ENCODE results near the gene GSX1. TPM values are rescaled to one million over a fixed set of nuclear protein-coding genes. Genes with fewer than 3 reads are reported as not detected.

Gene GSX1
- total and polyA plus RNA-seq, 9 donors, result not detected

- WGBS, 3 donors, result 27 to 41% (median 33%) methylated on average over 8 of the region's 8 CpGs
- H3K36me3 ChIP-seq, result no peaks in the 10 kb centered on the region
- no peak overlapping the region for H3K27ac ChIP-seq
- TF ChIP-seq POLR2A (IDR thresholded peaks at IDR 0.05) (no peak), EP300 (IDR thresholded peaks at IDR 0.05) (no peak), CTCF (IDR thresholded peaks at IDR 0.05) (no peak)
- H3K27me3 ChIP-seq, result no peaks in the 10 kb centered on the region
- DNase-seq, result no peak
- H3K9me3 ChIP-seq, result no peaks in the 10 kb centered on the region
- H3K4me3 ChIP-seq, result no peak overlapping the region
- H3K4me1 ChIP-seq (ENCODE audit: insufficient read depth), result no peaks in the 10 kb centered on the region
- intact Hi-C loops (cut with DNase I), result no loop called here
These were observed 14.6 kb downstream of the GSX1 start for GRCh38 chr13:27806744-27807387.

GRCh38 chr13:27808851-27809550, 16.7 kb downstream of the GSX1 start:
- no peak for TF ChIP-seq POLR2A (IDR thresholded peaks at IDR 0.05)
- no peak for TF ChIP-seq EP300 (IDR thresholded peaks at IDR 0.05)
- no peak for TF ChIP-seq CTCF (IDR thresholded peaks at IDR 0.05)
- Histone ChIP-seq H3K9me3 (no peaks in the 10 kb centered on the region), H3K4me3 (no peak overlapping the region), H3K36me3 (no peaks in the 10 kb centered on the region), H3K27me3 (no peaks in the 10 kb centered on the region), H3K27ac (no peak overlapping the region), H3K4me1 (ENCODE audit: insufficient read depth) (no peaks in the 10 kb centered on the region)
- intact Hi-C loops (cut with DNase I), result no loop called here
- DNase-seq, result no peak
- WGBS, 3 donors, result 50 to 66% (median 59%) methylated on average over 5 of the region's 5 CpGs

GRCh38 chr13:27810009-27810408, 17.7 kb downstream of the GSX1 start:
- WGBS, 3 donors, result 57 to 60% (median 57%) methylated on average over 7 of the region's 7 CpGs
- Histone ChIP-seq H3K36me3 (no peaks in the 10 kb centered on the region), H3K9me3 (no peaks in the 10 kb centered on the region), H3K27me3 (no peaks in the 10 kb centered on the region), H3K4me3 (no peak overlapping the region), H3K4me1 (ENCODE audit: insufficient read depth) (no peaks in the 10 kb centered on the region), H3K27ac (no peak overlapping the region)
- no peak for DNase-seq
- intact Hi-C loops (cut with DNase I), result no loop called here
- TF ChIP-seq POLR2A (IDR thresholded peaks at IDR 0.05), result no peak
- no peak for TF ChIP-seq CTCF (IDR thresholded peaks at IDR 0.05)
- TF ChIP-seq EP300 (IDR thresholded peaks at IDR 0.05), result no peak

- 50 to 60% (median 53%) methylated on average over 2 of the region's 2 CpGs for WGBS, 3 donors
- H3K9me3 ChIP-seq, result no peaks in the 10 kb centered on the region
- no peak overlapping the region for H3K4me3 ChIP-seq
- H3K27ac ChIP-seq, result no peak overlapping the region
- no peaks in the 10 kb centered on the region for H3K36me3 ChIP-seq
- no peaks in the 10 kb centered on the region for H3K4me1 ChIP-seq (ENCODE audit: insufficient read depth)
- intact Hi-C loops (cut with DNase I), result no loop called here
- no peak for TF ChIP-seq CTCF (IDR thresholded peaks at IDR 0.05)
- TF ChIP-seq EP300 (IDR thresholded peaks at IDR 0.05), result no peak
- no peak for TF ChIP-seq POLR2A (IDR thresholded peaks at IDR 0.05)
- no peaks in the 10 kb centered on the region for H3K27me3 ChIP-seq
- DNase-seq, result no peak
These were observed 18.2 kb downstream of the GSX1 start for GRCh38 chr13:27810461-27810860.
